Islet precursor cell (in vitro differentiated cells): ENCODE measurements around the gene YWHAG.
"Not testable (repeated sequence)": the region's sequence is repeated elsewhere in the genome, so short reads cannot be mapped to it uniquely, and the experiment has no call there.

ENCODE experiments used
- DNase-seq: peaks from one replicate; pipeline ENCODE4 v3.0.0-alpha.2; 2018

Gene YWHAG

GRCh38 chr7:76317782-76318487 is 40.9 kb downstream of the YWHAG start:
- DNase-seq, result peak; percentile 99

GRCh38 chr7:76316984-76317781 is 41.6 kb downstream of the YWHAG start:
- no peak for DNase-seq

- no peak for DNase-seq
Observed at GRCh38 chr7:76315364-76315763, 43.4 kb downstream of the YWHAG start.

- not testable (repeated sequence) for DNase-seq
Observed at GRCh38 chr7:76314740-76315139, 44.1 kb downstream of the YWHAG start.

GRCh38 chr7:76314042-76314721 is 44.6 kb downstream of the YWHAG start:
- DNase-seq, result peak; percentile 98

- not testable (repeated sequence) for DNase-seq
Observed at GRCh38 chr7:76311838-76312237, 47.0 kb downstream of the YWHAG start.

GRCh38 chr7:76310102-76310957 is 48.5 kb downstream of the YWHAG start:
- DNase-seq, result peak; percentile 74

- DNase-seq, result not testable (repeated sequence)
Observed at GRCh38 chr7:76309341-76310101, 49.3 kb downstream of the YWHAG start.

- DNase-seq, result not testable (repeated sequence)
Observed at GRCh38 chr7:76308874-76309273, 49.9 kb downstream of the YWHAG start.

GRCh38 chr7:76304888-76305375 is 53.9 kb downstream of the YWHAG start:
- DNase-seq, result no peak

- peak; percentile 97 for DNase-seq
Observed at GRCh38 chr7:76303202-76304147, 55.3 kb downstream of the YWHAG start.

- DNase-seq, result peak; percentile 93
Observed at GRCh38 chr7:76302347-76303201, 56.2 kb downstream of the YWHAG start, which contains the start of gene HSPB1. TSS of gene HSPB1 (plus strand) at chr7:76302673. CDS start at chr7:76302713, 40 bp downstream.

GRCh38 chr7:76301000-76301399 is 57.8 kb downstream of the YWHAG start:
- no peak for DNase-seq

- peak; percentile 86 for DNase-seq
Observed at GRCh38 chr7:76300166-76300731, 58.5 kb downstream of the YWHAG start.

GRCh38 chr7:76296743-76297740 is 61.7 kb downstream of the YWHAG start:
- peak; percentile 76 for DNase-seq

- peak; percentile 94 for DNase-seq
Observed at GRCh38 chr7:76294344-76295024, 64.3 kb downstream of the YWHAG start.

- peak; percentile 82 for DNase-seq
Observed at GRCh38 chr7:76293407-76293901, 65.3 kb downstream of the YWHAG start.
